Neural progenitor cell (in vitro differentiated cells): ENCODE results near the gene ECM1. TPM values are rescaled to one million over a fixed set of nuclear protein-coding genes. Genes with fewer than 3 reads are reported as not detected.

Experiments used
- DNase-seq: peaks from one replicate; pipeline ENCODE4 v3.0.0-alpha.2; 2016; ENCODE audit warnings: low spot score
- H2AFZ ChIP-seq: fragments of 200-600 bp; sonication (generic); replicated peaks from 2 replicates; pipeline ENCODE4 v1.6.1; 2016; ENCODE audit warnings: antibody characterized with exemption
- H3F3A ChIP-seq: fragments of 200-600 bp; sonication (generic); 2 replicates; pipeline ENCODE4 v1.6.1; 2016; ENCODE audit warnings: antibody characterized with exemption, low read depth
- H3K27ac ChIP-seq: fragments of 200-600 bp; sonication (generic); 2 replicates; pipeline ENCODE4 v1.5.1; 2016; ENCODE audit warnings: mild to moderate bottlenecking
- H3K27me3 ChIP-seq: fragments of 200-600 bp; sonication (generic); 2 replicates; pipeline ENCODE4 v1.6.1; 2016; ENCODE audit warnings: mild to moderate bottlenecking, moderate library complexity
- H3K36me3 ChIP-seq: fragments of 200-600 bp; sonication (generic); 2 replicates; pipeline ENCODE4 v1.5.1; 2016
- H3K4me1 ChIP-seq: fragments of 200-600 bp; sonication (generic); 2 replicates; pipeline ENCODE4 v1.6.1; 2016; ENCODE audit warnings: mixed run types
- H3K4me2 ChIP-seq: fragments of 200-600 bp; sonication (generic); 2 replicates; pipeline ENCODE4 v1.6.1; 2016
- H3K4me3 ChIP-seq: fragments of 200-600 bp; sonication (generic); 2 replicates; pipeline ENCODE4 v1.5.1; 2016
- H3K79me2 ChIP-seq: fragments of 200-600 bp; sonication (generic); 2 replicates; pipeline ENCODE4 v1.6.1; 2016; ENCODE audit warnings: low read depth
- H3K9ac ChIP-seq: fragments of 200-600 bp; sonication (generic); 2 replicates; pipeline ENCODE4 v1.6.1; 2016
- H3K9me3 ChIP-seq: fragments of 200-600 bp; sonication (generic); 2 replicates; pipeline ENCODE4 v1.5.1; 2016; ENCODE audit warnings: low read depth
- H4K20me1 ChIP-seq: fragments of 200-600 bp; sonication (generic); 2 replicates; pipeline ENCODE4 v1.6.1; 2016; ENCODE audit warnings: low read depth
- H3K27ac Mint-ChIP-seq: 3 replicates; pipeline ENCODE4 v1.8.0; 2021; ENCODE audit warnings: mixed read lengths
- H3K27me3 Mint-ChIP-seq: 2 replicates; pipeline ENCODE4 v1.8.0; 2022; ENCODE audit warnings: low read depth, mild to moderate bottlenecking, inconsistent platforms, moderate library complexity, mixed read lengths; ENCODE audit not compliant: insufficient read depth
- H3K36me3 Mint-ChIP-seq: 3 replicates; pipeline ENCODE4 v1.8.0; 2021; ENCODE audit warnings: mixed read lengths
- H3K4me1 Mint-ChIP-seq: 3 replicates; pipeline ENCODE4 v1.8.0; 2021; ENCODE audit warnings: mixed read lengths
- H3K4me3 Mint-ChIP-seq: 3 replicates; pipeline ENCODE4 v1.8.0; 2021; ENCODE audit warnings: mild to moderate bottlenecking, moderate library complexity, mixed read lengths
- H3K9me3 Mint-ChIP-seq: 3 replicates; pipeline ENCODE4 v1.8.0; 2020; ENCODE audit warnings: mixed read lengths
- CTCF ChIP-seq: fragments of 200-600 bp; sonication (generic); IDR thresholded peaks from 2 replicates; pipeline ENCODE4 v1.5.1; 2017; ENCODE audit warnings: antibody characterized with exemption, mild to moderate bottlenecking
- EZH2 ChIP-seq: fragments of 200-600 bp; sonication (generic); IDR thresholded peaks from 2 replicates; pipeline ENCODE4 v1.6.1; 2017; ENCODE audit warnings: antibody characterized with exemption, mild to moderate bottlenecking, moderate library complexity
- EZH2phosphoT487 ChIP-seq: fragments of 200-600 bp; sonication (generic); IDR thresholded peaks from 2 replicates; pipeline ENCODE4 v1.6.1; 2017; ENCODE audit warnings: antibody characterized with exemption
- total RNA-seq: library from RNA; depleted of rRNA; stranded (reverse); fragments of >200 nt; gene quantifications from 2 replicates; pipeline ENCODE4 v1.2.3, GENCODE V29; 2015; ENCODE audit warnings: low replicate concordance

The ECM1 gene
- total RNA-seq, 1 donor from 2014 or later: 0.30 TPM

GRCh38 chr1:150474869-150475268 is 33.0 kb upstream of the ECM1 start:
- Histone ChIP-seq H4K20me1 (peaks cover 4% of the 10 kb centered on the region), H3K4me3 (no peak overlapping the region), H3K9me3 (no peaks in the 10 kb centered on the region), H3K27me3 (peaks cover 7% of the 10 kb centered on the region), H3K27ac (no peak overlapping the region), H3K4me1 (no peaks in the 10 kb centered on the region), H3K36me3 (no peaks in the 10 kb centered on the region), H3K4me2 (no peak overlapping the region), H3K79me2 (no peaks in the 10 kb centered on the region), H3F3A (peaks cover 33% of the 10 kb centered on the region), H2AFZ (no peak overlapping the region), H3K9ac (no peak overlapping the region)
- Mint-ChIP-seq H3K27me3 (peaks cover 5% of the 10 kb centered on the region), H3K4me3 (no peak overlapping the region), H3K36me3 (peaks cover 25% of the 10 kb centered on the region), H3K9me3 (no peaks in the 10 kb centered on the region), H3K4me1 (peaks cover 6% of the 10 kb centered on the region), H3K27ac (no peak overlapping the region)
- no peak for DNase-seq
- TF ChIP-seq EZH2phosphoT487 (no peak), CTCF (no peak), EZH2 (no peak)

- Histone ChIP-seq H2AFZ (no peak overlapping the region), H3K9ac (no peak overlapping the region), H3K27ac (no peak overlapping the region), H3K4me1 (no peaks in the 10 kb centered on the region), H3F3A (peaks cover 33% of the 10 kb centered on the region), H3K79me2 (no peaks in the 10 kb centered on the region), H3K4me3 (no peak overlapping the region), H3K9me3 (no peaks in the 10 kb centered on the region), H3K36me3 (no peaks in the 10 kb centered on the region), H3K4me2 (no peak overlapping the region), H4K20me1 (peaks cover 4% of the 10 kb centered on the region), H3K27me3 (peaks cover 8% of the 10 kb centered on the region)
- H3K36me3 Mint-ChIP-seq: peaks cover 11% of the 10 kb centered on the region
- TF ChIP-seq EZH2 (no peak), EZH2phosphoT487 (no peak), CTCF (no peak)
- peaks cover 5% of the 10 kb centered on the region for H3K4me1 Mint-ChIP-seq
- no peak for DNase-seq
- no peaks in the 10 kb centered on the region for H3K9me3 Mint-ChIP-seq
- H3K4me3 Mint-ChIP-seq: no peak overlapping the region
- peak overlapping the region; percentile 0 for H3K27ac Mint-ChIP-seq
- H3K27me3 Mint-ChIP-seq: peaks cover 4% of the 10 kb centered on the region
Observed at GRCh38 chr1:150476754-150477153, 31.2 kb upstream of the ECM1 start.

GRCh38 chr1:150477320-150477719 is 30.6 kb upstream of the ECM1 start:
- peaks cover 5% of the 10 kb centered on the region for H3K36me3 Mint-ChIP-seq

More at GRCh38 chr1:150477320-150477719, 30.6 kb upstream of the ECM1 start:
- H3K4me2 ChIP-seq: no peak overlapping the region
- no peak overlapping the region for H3K27ac ChIP-seq
- H3F3A ChIP-seq: peaks cover 33% of the 10 kb centered on the region
- TF ChIP-seq EZH2 (no peak), EZH2phosphoT487 (no peak), CTCF (no peak)
- peaks cover 8% of the 10 kb centered on the region for H3K27me3 ChIP-seq
- Mint-ChIP-seq H3K4me3 (no peak overlapping the region), H3K27me3 (peaks cover 3% of the 10 kb centered on the region), H3K9me3 (no peaks in the 10 kb centered on the region), H3K4me1 (peaks cover 3% of the 10 kb centered on the region), H3K27ac (no peak overlapping the region)
- H4K20me1 ChIP-seq: peaks cover 4% of the 10 kb centered on the region
- H3K9ac ChIP-seq: no peak overlapping the region
- H3K9me3 ChIP-seq: no peaks in the 10 kb centered on the region
- H2AFZ ChIP-seq: no peak overlapping the region
- no peak for DNase-seq
- H3K4me1 ChIP-seq: no peaks in the 10 kb centered on the region
- H3K36me3 ChIP-seq: no peaks in the 10 kb centered on the region
- H3K79me2 ChIP-seq: no peaks in the 10 kb centered on the region
- H3K4me3 ChIP-seq: no peak overlapping the region
